Neutrophil (primary cell): Measurements from ENCODE around the gene DUSP8.
A peak's percentile ranks its signal among the peaks of the same experiment; 100 is the strongest.
"Not testable (repeated sequence)": the region's sequence is repeated elsewhere in the genome, so short reads cannot be mapped to it uniquely, and the experiment has no call there.

Experiments used
- H3K27ac ChIP-seq: fragments of 200-600 bp; sonication (generic); 2 replicates; pipeline ENCODE4 v1.5.1; 2016; ENCODE audit warnings: mild to moderate bottlenecking, moderate library complexity
- H3K27me3 ChIP-seq: fragments of 200-600 bp; sonication (generic); 2 replicates; pipeline ENCODE4 v1.6.0; 2016; ENCODE audit warnings: mild to moderate bottlenecking
- H3K36me3 ChIP-seq: fragments of 200-600 bp; sonication (generic); 2 replicates; pipeline ENCODE4 v1.5.1; 2017
- H3K4me1 ChIP-seq, 2 experiments: fragments of 200-600 bp in 1 of 2; sonication (generic) in 1 of 2; 1 replicate in 1 of 2; 2 replicates in 1 of 2; pipeline versions ENCODE4 v1.5.1 to v1.6.1; 2013 to 2016; ENCODE audit warnings: low read depth in 1 of 2, low read length in 1 of 2, mild to moderate bottlenecking in 1 of 2, moderate library complexity in 1 of 2; ENCODE audit not compliant: control insufficient read depth in 1 of 2, insufficient read depth in 1 of 2
- H3K4me3 ChIP-seq, 2 experiments: fragments of 200-600 bp in 1 of 2; sonication (generic) in 1 of 2; 1 replicate in 1 of 2; 2 replicates in 1 of 2; pipeline ENCODE4 v1.5.1; 2013 to 2016; ENCODE audit warnings: low read depth in 1 of 2, low read length in 1 of 2, mild to moderate bottlenecking in 1 of 2, moderate library complexity in 1 of 2
- H3K9me3 ChIP-seq: fragments of 200-600 bp; sonication (generic); 2 replicates; pipeline ENCODE4 v1.5.1; 2016
- TF ChIP-seq, protein P1 (sequence below): fragments of 200-600 bp; sonication (generic); IDR thresholded peaks from 2 replicates; pipeline ENCODE4 v1.5.1; 2016; ENCODE audit warnings: antibody characterized with exemption

DUSP8 gene

DNA sequence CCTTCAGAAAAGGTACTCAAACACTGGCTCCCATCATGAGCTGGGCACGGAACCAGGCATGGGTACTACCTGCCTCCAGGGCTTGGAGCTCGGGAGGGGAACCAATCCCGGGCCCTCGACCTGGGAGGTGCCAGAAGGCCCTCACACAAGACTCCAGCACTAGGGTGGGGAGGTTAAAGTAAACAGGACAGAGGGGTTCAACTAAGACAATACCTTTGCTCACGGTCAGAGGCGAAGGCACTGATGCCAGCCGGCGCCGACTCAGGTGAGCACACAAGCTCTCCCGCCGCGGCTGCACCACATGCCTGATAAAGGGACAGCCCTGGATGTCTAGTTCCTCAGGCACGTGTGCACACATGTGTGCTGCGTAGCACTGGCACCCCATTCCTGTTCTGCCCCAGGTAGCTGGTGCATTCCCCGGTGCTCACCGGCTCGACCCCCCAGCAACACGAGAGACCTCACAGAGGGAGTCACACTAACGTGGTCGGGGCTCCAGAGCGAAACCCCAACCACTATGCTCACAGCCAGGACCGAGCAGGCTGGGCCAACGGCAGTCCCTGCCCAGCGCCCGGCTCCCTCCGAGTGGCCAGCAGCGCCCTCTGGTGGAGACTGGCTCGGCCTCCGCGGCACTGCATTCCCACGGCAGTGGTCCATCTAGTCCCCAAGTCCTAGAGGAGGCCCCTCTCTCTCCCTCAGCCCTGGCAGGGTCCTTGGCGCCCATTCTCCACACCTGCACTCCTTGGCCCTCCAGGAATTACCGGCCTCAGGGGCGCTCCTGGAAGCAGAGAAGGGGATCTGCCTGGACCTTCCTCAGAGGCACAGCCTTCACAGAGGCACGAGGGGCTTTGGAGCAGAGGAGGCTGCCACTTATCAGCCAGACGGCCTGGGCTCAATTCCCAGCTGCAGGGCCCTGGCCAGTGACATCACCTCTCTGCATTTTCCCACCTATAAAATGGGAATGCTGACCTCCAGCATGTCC, 56.7 kb downstream of the DUSP8 start:
- no peaks in the 10 kb centered on the region for H3K27me3 ChIP-seq
- no peaks in the 10 kb centered on the region for H3K4me1 ChIP-seq
- no peak overlapping the region for H3K27ac ChIP-seq
- no peaks in the 10 kb centered on the region for H3K9me3 ChIP-seq
- no peak overlapping the region for H3K4me3 ChIP-seq
- H3K36me3 ChIP-seq = no peaks in the 10 kb centered on the region
- TF ChIP-seq, protein P1, sequence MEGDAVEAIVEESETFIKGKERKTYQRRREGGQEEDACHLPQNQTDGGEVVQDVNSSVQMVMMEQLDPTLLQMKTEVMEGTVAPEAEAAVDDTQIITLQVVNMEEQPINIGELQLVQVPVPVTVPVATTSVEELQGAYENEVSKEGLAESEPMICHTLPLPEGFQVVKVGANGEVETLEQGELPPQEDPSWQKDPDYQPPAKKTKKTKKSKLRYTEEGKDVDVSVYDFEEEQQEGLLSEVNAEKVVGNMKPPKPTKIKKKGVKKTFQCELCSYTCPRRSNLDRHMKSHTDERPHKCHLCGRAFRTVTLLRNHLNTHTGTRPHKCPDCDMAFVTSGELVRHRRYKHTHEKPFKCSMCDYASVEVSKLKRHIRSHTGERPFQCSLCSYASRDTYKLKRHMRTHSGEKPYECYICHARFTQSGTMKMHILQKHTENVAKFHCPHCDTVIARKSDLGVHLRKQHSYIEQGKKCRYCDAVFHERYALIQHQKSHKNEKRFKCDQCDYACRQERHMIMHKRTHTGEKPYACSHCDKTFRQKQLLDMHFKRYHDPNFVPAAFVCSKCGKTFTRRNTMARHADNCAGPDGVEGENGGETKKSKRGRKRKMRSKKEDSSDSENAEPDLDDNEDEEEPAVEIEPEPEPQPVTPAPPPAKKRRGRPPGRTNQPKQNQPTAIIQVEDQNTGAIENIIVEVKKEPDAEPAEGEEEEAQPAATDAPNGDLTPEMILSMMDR = peak; percentile 53

- H3K27ac ChIP-seq = no peak overlapping the region
- H3K36me3 ChIP-seq = no peaks in the 10 kb centered on the region
- H3K27me3 ChIP-seq = no peaks in the 10 kb centered on the region
- TF ChIP-seq, protein P1 = no peak
- no peaks in the 10 kb centered on the region for H3K4me1 ChIP-seq
- H3K4me3 ChIP-seq = no peak overlapping the region
- no peaks in the 10 kb centered on the region for H3K9me3 ChIP-seq
Observed at GRCh38 chr11:1514336-1515061, 57.6 kb downstream of the DUSP8 start.

GRCh38 chr11:1513326-1514296, 58.5 kb downstream of the DUSP8 start:
- no peak overlapping the region for H3K27ac ChIP-seq
- no peaks in the 10 kb centered on the region for H3K36me3 ChIP-seq
- no peaks in the 10 kb centered on the region for H3K4me1 ChIP-seq
- H3K4me3 ChIP-seq = no peak overlapping the region
- H3K9me3 ChIP-seq = no peaks in the 10 kb centered on the region
- TF ChIP-seq, protein P1 = no peak
- H3K27me3 ChIP-seq = no peaks in the 10 kb centered on the region

GRCh38 chr11:1512531-1513258, 59.4 kb downstream of the DUSP8 start:
- H3K36me3 ChIP-seq, H3K27ac ChIP-seq, H3K4me3 ChIP-seq, H3K4me1 ChIP-seq, H3K9me3 ChIP-seq, H3K27me3 ChIP-seq: not testable (repeated sequence)

- Histone ChIP-seq H3K27me3 (no peaks in the 10 kb centered on the region), H3K36me3 (no peaks in the 10 kb centered on the region), H3K9me3 (no peaks in the 10 kb centered on the region), H3K27ac (no peak overlapping the region), H3K4me3 (no peak overlapping the region), H3K4me1 (no peaks in the 10 kb centered on the region)
- TF ChIP-seq, protein P1 = no peak
Observed at GRCh38 chr11:1511937-1512496, 60.1 kb downstream of the DUSP8 start.
